HepG2 (cell line): Measurements from ENCODE around the gene MYRIP. TPM values are rescaled to one million over a fixed set of nuclear protein-coding genes. Genes with fewer than 3 reads are reported as not detected.

ENCODE experiments used
- ATAC-seq: fragments of 200-7000 bp; cut with Tn5 transposase; 3 replicates; pipeline ENCODE4 v1.9.1; 2020; ENCODE audit warnings: mild to moderate bottlenecking, moderate library complexity
- BruUV-seq: library from RNA; stranded (reverse); fragments of 400-500 nt; replicated peaks from 2 replicates; lab custom pipeline; 2021; lab: Mats Ljungman, UMichigan
- CTCF ChIA-PET: fragments of 300-600 bp; formaldehyde crosslinking; extraction: SDS; loops from one replicate; lab custom pipeline; 2021; ENCODE audit warnings: low total read pairs, inconsistent platforms, low intra/inter-chr PET ratio; lab: Yijun Ruan, JAX
- POLR2A ChIA-PET: fragments of 350-600 bp; sonication (Branson Sonifier 250); formaldehyde crosslinking; loops from one replicate; lab custom pipeline; 2020; ENCODE audit warnings: antibody characterized with exemption, inconsistent platforms; lab: Yijun Ruan, JAX
- DNase-seq: peaks from one replicate; pipeline ENCODE4 v3.0.0-alpha.2; 2015; ENCODE audit warnings: low spot score
- FAIRE-seq: peaks from 3 replicates; lab custom pipeline; 2011; peaks lifted over from hg19 to GRCh38; lab: Jason Lieb, UNC
- H2AFZ ChIP-seq: one replicate; pipeline ENCODE4 v1.6.1; 2011; ENCODE audit warnings: low read length, inconsistent platforms
- H3K27ac ChIP-seq: fragments of 300-600 bp; 3 replicates; pipeline ENCODE4 v1.8.0; 2011; ENCODE audit warnings: mixed run types, mild to moderate bottlenecking, mixed read lengths, low read length, inconsistent platforms; ENCODE audit not compliant: insufficient read depth; ENCODE audit errors: extremely low read length
- H3K27me3 ChIP-seq, 2 experiments: fragments of 200-600 bp in 1 of 2; 2 replicates in 1 of 2; 3 replicates in 1 of 2; pipeline versions ENCODE4 v1.6.0 to v1.8.0; 2011; ENCODE audit warnings: low read length in 2 of 2, mild to moderate bottlenecking in 2 of 2, moderate library complexity in 2 of 2, inconsistent platforms in 1 of 2; ENCODE audit not compliant: insufficient read depth in 2 of 2, control insufficient read depth in 1 of 2
- H3K36me3 ChIP-seq, 2 experiments: fragments of 200-600 bp in 1 of 2; replicated peaks in 1 of 2; 2 replicates in 1 of 2; 3 replicates in 1 of 2; pipeline versions ENCODE4 v1.5.1 to v1.8.0; 2011; ENCODE audit warnings: low read length in 2 of 2, inconsistent platforms in 1 of 2; ENCODE audit not compliant: insufficient read depth in 2 of 2, control insufficient read depth in 1 of 2
- H3K4me1 ChIP-seq: 2 replicates; pipeline ENCODE4 v1.5.1; 2012; ENCODE audit warnings: low read length, inconsistent platforms; ENCODE audit not compliant: insufficient read depth
- H3K4me2 ChIP-seq: 2 replicates; pipeline ENCODE4 v1.6.0; 2011; ENCODE audit warnings: low read depth, low read length, inconsistent platforms
- H3K4me3 ChIP-seq, 3 experiments: fragments of 200-600 bp in 1 of 3; sonication (generic), shearing (Covaris generic) in 1 of 3; replicated peaks in 1 of 3; 2 replicates each; pipeline ENCODE4 v1.5.1; 2011 to 2016; ENCODE audit warnings: low read length in 3 of 3, inconsistent platforms in 2 of 3, low read depth in 2 of 3, mild to moderate bottlenecking in 2 of 3, control low read depth in 1 of 3, mixed read lengths in 1 of 3; ENCODE audit not compliant: insufficient read depth in 1 of 3
- H3K79me2 ChIP-seq: one replicate; pipeline ENCODE4 v1.6.1; 2011; ENCODE audit warnings: low read length, inconsistent platforms; ENCODE audit not compliant: insufficient read depth
- H3K9ac ChIP-seq: 2 replicates; pipeline ENCODE4 v1.6.0; 2011; ENCODE audit warnings: mild to moderate bottlenecking, low read depth, low read length, inconsistent platforms; ENCODE audit not compliant: insufficient read depth
- H3K9me3 ChIP-seq: 2 replicates; pipeline ENCODE4 v1.5.1; 2012; ENCODE audit warnings: mild to moderate bottlenecking, low read length
- H4K20me1 ChIP-seq: 2 replicates; pipeline ENCODE4 v1.6.0; 2011; ENCODE audit warnings: inconsistent platforms, mild to moderate bottlenecking, low read length, moderate library complexity; ENCODE audit not compliant: insufficient read depth
- ATF7-NPFF ChIP-seq: sonication (generic); formaldehyde crosslinking; IDR thresholded peaks from 2 replicates; pipeline ENCODE4 v1.8.1; 2023; ENCODE audit warnings: mild to moderate bottlenecking, low read depth, missing genetic modification reagents, moderate library complexity
- FOXA1 ChIP-seq, 2 experiments: fragments of 450-650 bp in 1 of 2; sonication (generic) in 1 of 2; formaldehyde crosslinking in 1 of 2; IDR thresholded peaks; 2 replicates each; pipeline versions ENCODE4 v1.4.0 to v1.6.1; 2016 to 2020; ENCODE audit warnings: missing genetic modification reagents in 1 of 2
- PAF1 ChIP-seq: IDR thresholded peaks from 2 replicates; pipeline ENCODE4 v1.6.1; 2016; ENCODE audit warnings: missing genetic modification reagents, missing compliant biosample characterization
- TBX3 ChIP-seq: fragments of 450-650 bp; IDR thresholded peaks from 2 replicates; pipeline ENCODE4 v1.6.1; 2017; ENCODE audit warnings: antibody characterized with exemption, mild to moderate bottlenecking, inconsistent platforms, borderline replicate concordance
- TCF7 ChIP-seq: sonication (generic); IDR thresholded peaks from 2 replicates; pipeline ENCODE4 v1.6.1; 2016; ENCODE audit warnings: antibody characterized with exemption, low read depth
- WGBS: methylation state at CpG from one replicate; pipeline ENCODE4 v1.1.6; 2017; ENCODE audit warnings: low lambda C conversion rate; 5-methylcytosine and 5-hydroxymethylcytosine counted together
- in situ Hi-C: cut with HindIII; loops from 2 replicates; pipeline ENCODE4 v1.10.0; 2017; ENCODE audit warnings: low pct_unique_long_range_greater_than_20kb; ENCODE audit not compliant: extremely low pct_ligation_motif_present
- intact Hi-C: fragments of 100-400 bp; cut with micrococcal nuclease; formaldehyde crosslinking; loops from one replicate; pipeline ENCODE4 v1.10.0; 2022; ENCODE audit not compliant: unreplicated experiment
- polyA plus RNA-seq, 8 experiments: library from polyadenylated mRNA; depleted of rRNA in 3 of 8; stranded (reverse) in 7 of 8; unstranded in 1 of 8; fragments of >200 nt; fragmentation: Illumina TruSeq in 4 of 8; extraction: Trizol in 4 of 8; gene quantifications; 2 replicates each; pipeline versions ENCODE4 v1.2.1 to v1.2.3, GENCODE V29; 2011 to 2016; ENCODE audit warnings: low read depth in 4 of 8, missing spikeins in 1 of 8, mixed read lengths in 1 of 8; ENCODE audit not compliant: insufficient read depth in 1 of 8
- total RNA-seq, 5 experiments: library from RNA; depleted of rRNA; stranded (reverse); fragments of >200 nt; fragmentation: Illumina TruSeq; extraction: Trizol; gene quantifications; 2 replicates each; pipeline ENCODE4 v1.2.3, GENCODE V29; 2016; ENCODE audit warnings: low read depth in 1 of 5
- TF ChIP-seq, protein P1 (sequence below): sonication (generic); formaldehyde crosslinking; IDR thresholded peaks from 2 replicates; pipeline ENCODE4 v1.5.1; 2020; ENCODE audit warnings: mild to moderate bottlenecking, missing genetic modification reagents, borderline replicate concordance
- TF ChIP-seq, protein P2 (sequence below): sonication (generic); formaldehyde crosslinking; IDR thresholded peaks from 2 replicates; pipeline ENCODE4 v1.5.0; 2020; ENCODE audit warnings: mild to moderate bottlenecking, low read depth, missing genetic modification reagents, borderline replicate concordance

MYRIP gene
- total and polyA plus RNA-seq, 2 of the 13 experiments (the other 11 are each of a cell fraction or from before 2014, with no cell fraction given): 0.64 to 0.84 TPM

GRCh38 chr3:39781632-39782031 is 27.8 kb upstream of the MYRIP start (continued):
- TF ChIP-seq, protein P1, sequence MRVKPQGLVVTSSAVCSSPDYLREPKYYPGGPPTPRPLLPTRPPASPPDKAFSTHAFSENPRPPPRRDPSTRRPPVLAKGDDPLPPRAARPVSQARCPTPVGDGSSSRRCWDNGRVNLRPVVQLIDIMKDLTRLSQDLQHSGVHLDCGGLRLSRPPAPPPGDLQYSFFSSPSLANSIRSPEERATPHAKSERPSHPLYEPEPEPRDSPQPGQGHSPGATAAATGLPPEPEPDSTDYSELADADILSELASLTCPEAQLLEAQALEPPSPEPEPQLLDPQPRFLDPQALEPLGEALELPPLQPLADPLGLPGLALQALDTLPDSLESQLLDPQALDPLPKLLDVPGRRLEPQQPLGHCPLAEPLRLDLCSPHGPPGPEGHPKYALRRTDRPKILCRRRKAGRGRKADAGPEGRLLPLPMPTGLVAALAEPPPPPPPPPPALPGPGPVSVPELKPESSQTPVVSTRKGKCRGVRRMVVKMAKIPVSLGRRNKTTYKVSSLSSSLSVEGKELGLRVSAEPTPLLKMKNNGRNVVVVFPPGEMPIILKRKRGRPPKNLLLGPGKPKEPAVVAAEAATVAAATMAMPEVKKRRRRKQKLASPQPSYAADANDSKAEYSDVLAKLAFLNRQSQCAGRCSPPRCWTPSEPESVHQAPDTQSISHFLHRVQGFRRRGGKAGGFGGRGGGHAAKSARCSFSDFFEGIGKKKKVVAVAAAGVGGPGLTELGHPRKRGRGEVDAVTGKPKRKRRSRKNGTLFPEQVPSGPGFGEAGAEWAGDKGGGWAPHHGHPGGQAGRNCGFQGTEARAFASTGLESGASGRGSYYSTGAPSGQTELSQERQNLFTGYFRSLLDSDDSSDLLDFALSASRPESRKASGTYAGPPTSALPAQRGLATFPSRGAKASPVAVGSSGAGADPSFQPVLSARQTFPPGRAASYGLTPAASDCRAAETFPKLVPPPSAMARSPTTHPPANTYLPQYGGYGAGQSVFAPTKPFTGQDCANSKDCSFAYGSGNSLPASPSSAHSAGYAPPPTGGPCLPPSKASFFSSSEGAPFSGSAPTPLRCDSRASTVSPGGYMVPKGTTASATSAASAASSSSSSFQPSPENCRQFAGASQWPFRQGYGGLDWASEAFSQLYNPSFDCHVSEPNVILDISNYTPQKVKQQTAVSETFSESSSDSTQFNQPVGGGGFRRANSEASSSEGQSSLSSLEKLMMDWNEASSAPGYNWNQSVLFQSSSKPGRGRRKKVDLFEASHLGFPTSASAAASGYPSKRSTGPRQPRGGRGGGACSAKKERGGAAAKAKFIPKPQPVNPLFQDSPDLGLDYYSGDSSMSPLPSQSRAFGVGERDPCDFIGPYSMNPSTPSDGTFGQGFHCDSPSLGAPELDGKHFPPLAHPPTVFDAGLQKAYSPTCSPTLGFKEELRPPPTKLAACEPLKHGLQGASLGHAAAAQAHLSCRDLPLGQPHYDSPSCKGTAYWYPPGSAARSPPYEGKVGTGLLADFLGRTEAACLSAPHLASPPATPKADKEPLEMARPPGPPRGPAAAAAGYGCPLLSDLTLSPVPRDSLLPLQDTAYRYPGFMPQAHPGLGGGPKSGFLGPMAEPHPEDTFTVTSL (CRISPR knock-in tag): 0 out of 2 replicates have a peak, but pooled peaks have one; percentile 24
- 0 out of 2 replicates have a peak, but pooled peaks have one; percentile 10 for TF ChIP-seq TCF7
- no peak for TF ChIP-seq ATF7-NPFF (CRISPR knock-in tag)
- no peak for TF ChIP-seq TBX3
- TF ChIP-seq FOXA1 (IDR thresholded peaks at IDR 0.05): no peak
- TF ChIP-seq FOXA1 (CRISPR knock-in tag; IDR thresholded peaks at IDR 0.05): peak; percentile 46; the same call in 1 of the 2 replicates

- TF ChIP-seq PAF1 (CRISPR knock-in tag): no peak
- TF ChIP-seq, protein P2, sequence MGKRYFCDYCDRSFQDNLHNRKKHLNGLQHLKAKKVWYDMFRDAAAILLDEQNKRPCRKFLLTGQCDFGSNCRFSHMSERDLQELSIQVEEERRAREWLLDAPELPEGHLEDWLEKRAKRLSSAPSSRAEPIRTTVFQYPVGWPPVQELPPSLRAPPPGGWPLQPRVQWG (CRISPR knock-in tag): no peak
- TF ChIP-seq, all 625 proteins: peak for 0
- Histone ChIP-seq H2AFZ (no peak overlapping the region), H3K4me3 (no peak overlapping the region), H4K20me1 (no peaks in the 10 kb centered on the region), H3K79me2 (no peaks in the 10 kb centered on the region), H3K27ac (no peak overlapping the region), H3K4me2 (no peak overlapping the region), H3K9ac (no peak overlapping the region), H3K9me3 (no peaks in the 10 kb centered on the region), H3K36me3 (no peaks in the 10 kb centered on the region), H3K27me3 (no peaks in the 10 kb centered on the region), H3K4me1 (peaks cover 16% of the 10 kb centered on the region)
- ChIA-PET POLR2A (no interaction called here), CTCF (no interaction called here)
- FAIRE-seq: no peak
- BruUV-seq: no TSS peak
- 21% methylated on average over 4 of the region's 4 CpGs for WGBS
- in situ Hi-C loops (no loop called here), intact Hi-C loops (no loop called here)
- no peak for ATAC-seq
- no peak for DNase-seq
Measured at GRCh38 chr3:39783680-39784079, 25.7 kb upstream of the MYRIP start.
